Thymus (tissue), 11 donors: ENCODE data around the gene GPSM3. TPM values are rescaled to one million over a fixed set of nuclear protein-coding genes. Genes with fewer than 3 reads are reported as not detected.

Source experiments
- DNase-seq, 9 donors: peaks; one replicate each; pipeline ENCODE4 v3.0.0-alpha.2; 2013; ENCODE audit warnings: low spot score in 9 of 9, low read depth in 6 of 9, missing footprints in 1 of 9
- H3K27ac ChIP-seq, 2 donors: one replicate each; pipeline ENCODE4 v1.5.1; 2013; ENCODE audit warnings: control low read depth in 1 of 2, low read depth in 1 of 2, low read length in 1 of 2, mild to moderate bottlenecking in 1 of 2, moderate library complexity in 1 of 2
- H3K27me3 ChIP-seq, 2 donors: one replicate each; pipeline ENCODE4 v1.5.1; 2013; ENCODE audit warnings: low read length in 1 of 2; ENCODE audit not compliant: control insufficient read depth in 2 of 2, insufficient read depth in 1 of 2
- H3K36me3 ChIP-seq, 2 donors: one replicate each; pipeline ENCODE4 v1.5.1; 2013; ENCODE audit warnings: low read length in 1 of 2, mild to moderate bottlenecking in 1 of 2, moderate library complexity in 1 of 2; ENCODE audit not compliant: control insufficient read depth in 2 of 2, insufficient read depth in 2 of 2
- H3K4me1 ChIP-seq, 2 donors: one replicate each; pipeline ENCODE4 v1.5.1; 2013; ENCODE audit warnings: low read length in 2 of 2; ENCODE audit not compliant: control insufficient read depth in 2 of 2, insufficient read depth in 2 of 2
- H3K4me3 ChIP-seq, 2 donors: one replicate each; pipeline ENCODE4 v1.5.1; 2013; ENCODE audit warnings: low read length in 2 of 2, control low read depth in 1 of 2, mild to moderate bottlenecking in 1 of 2
- H3K9me3 ChIP-seq, 2 donors: one replicate each; pipeline ENCODE4 v1.5.1; 2013; ENCODE audit warnings: low read length in 1 of 2, mild to moderate bottlenecking in 1 of 2; ENCODE audit not compliant: control insufficient read depth in 2 of 2, insufficient read depth in 1 of 2
- WGBS: extraction: QIAGEN DNeasy Blood & Tissue Kit; methylation state at CpG from one replicate; pipeline ENCODE4 v1.1.7; 2013; 5-methylcytosine and 5-hydroxymethylcytosine counted together
- polyA plus RNA-seq: library from polyadenylated mRNA; stranded (reverse); fragments of 200-250 nt; gene quantifications from one replicate; pipeline ENCODE4 v1.2.3, GENCODE V29; 2013
- total RNA-seq: library from RNA; stranded (reverse); fragments of 120-200 nt; gene quantifications from one replicate; pipeline ENCODE4 v1.2.4, GENCODE V29; 2013
- donor health status: healthy.

GPSM3 gene
- total and polyA plus RNA-seq, 2 donors: 130 to 146 TPM

DNA sequence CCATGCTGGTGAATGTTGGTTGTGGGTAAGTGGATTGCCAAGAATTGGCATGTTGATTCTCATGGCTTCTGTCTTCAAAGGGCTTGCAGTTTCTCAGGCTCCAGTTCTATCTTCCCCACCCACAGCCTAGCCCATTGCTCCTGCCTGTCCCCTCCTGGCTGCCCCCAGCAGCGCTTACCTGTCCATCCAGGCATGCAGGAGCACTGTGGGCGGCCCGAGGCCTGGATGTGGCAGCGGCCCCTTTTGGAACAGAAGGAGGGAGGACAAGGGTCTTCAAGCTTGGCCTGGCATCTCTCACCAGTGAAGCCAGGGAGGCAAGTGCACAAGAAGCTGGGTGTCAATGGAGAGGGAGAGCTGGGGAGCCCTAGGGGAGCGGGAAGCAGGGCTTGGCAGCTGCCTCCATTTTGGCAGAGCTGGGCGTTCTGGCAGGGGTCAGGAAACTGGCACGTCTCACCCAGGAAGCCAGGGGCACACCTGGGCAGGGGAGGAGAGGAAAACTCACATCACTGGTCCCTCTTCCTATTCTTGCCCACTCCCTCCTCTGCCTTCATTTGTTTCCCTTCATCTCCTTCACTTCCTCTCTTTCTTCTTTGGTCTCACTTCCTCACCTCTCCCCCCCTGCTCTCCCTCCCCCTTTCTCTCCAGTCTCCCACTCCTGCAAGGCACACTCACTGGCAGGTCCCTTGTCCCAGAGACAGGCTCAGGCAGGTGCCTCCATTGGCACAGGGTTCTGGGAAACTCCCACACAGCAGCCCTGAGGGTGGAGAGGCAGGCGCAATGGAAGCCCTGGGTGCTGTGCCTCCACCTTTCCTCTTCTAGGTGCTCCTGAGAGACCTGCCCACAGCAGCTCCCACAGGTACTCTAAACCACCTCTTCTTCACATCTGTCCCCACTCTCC, 30.1 kb upstream of the GPSM3 start:
- H3K4me3 ChIP-seq: no peak overlapping the region
- 82% methylated on average over 8 of the region's 8 CpGs for WGBS

DNA sequence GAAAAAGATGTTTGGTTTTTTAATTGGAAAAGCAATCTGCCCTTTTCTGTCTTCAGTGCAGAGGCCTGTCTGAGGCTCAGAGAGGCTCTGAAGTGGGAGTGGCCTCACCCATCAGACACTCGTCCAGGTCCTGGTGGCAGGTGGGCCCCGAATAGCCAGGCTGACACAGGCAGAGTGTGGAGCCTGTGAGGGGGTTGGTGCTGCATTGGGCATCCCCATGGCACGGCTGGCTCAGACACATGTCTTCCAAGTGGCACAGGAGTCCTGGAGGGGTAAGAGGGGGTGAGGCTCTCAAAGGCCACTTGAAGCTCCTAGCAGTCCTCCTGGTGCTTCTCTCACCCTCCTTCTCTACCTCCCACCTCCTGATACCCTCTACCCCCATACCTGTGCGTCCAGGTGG, 27.6 kb upstream of the GPSM3 start:
- DNase-seq: no peak
- Histone ChIP-seq H3K36me3 (no peaks in the 10 kb centered on the region), H3K27ac (no peak overlapping the region), H3K4me3 (no peak overlapping the region), H3K27me3 (no peaks in the 10 kb centered on the region), H3K4me1 (peaks cover 5 to 15% of the 10 kb centered on the region in 2 donors), H3K9me3 (no peaks in the 10 kb centered on the region)
- WGBS: 94% methylated on average over 4 of the region's 4 CpGs

More for the DNA sequence above, 30.1 kb upstream of the GPSM3 start:
- Histone ChIP-seq H3K36me3 (no peaks in the 10 kb centered on the region), H3K9me3 (no peaks in the 10 kb centered on the region), H3K27me3 (no peaks in the 10 kb centered on the region), H3K27ac (no peak overlapping the region), H3K4me1 (peaks cover 5 to 14% of the 10 kb centered on the region in 2 donors)
- DNase-seq: no peak

DNA sequence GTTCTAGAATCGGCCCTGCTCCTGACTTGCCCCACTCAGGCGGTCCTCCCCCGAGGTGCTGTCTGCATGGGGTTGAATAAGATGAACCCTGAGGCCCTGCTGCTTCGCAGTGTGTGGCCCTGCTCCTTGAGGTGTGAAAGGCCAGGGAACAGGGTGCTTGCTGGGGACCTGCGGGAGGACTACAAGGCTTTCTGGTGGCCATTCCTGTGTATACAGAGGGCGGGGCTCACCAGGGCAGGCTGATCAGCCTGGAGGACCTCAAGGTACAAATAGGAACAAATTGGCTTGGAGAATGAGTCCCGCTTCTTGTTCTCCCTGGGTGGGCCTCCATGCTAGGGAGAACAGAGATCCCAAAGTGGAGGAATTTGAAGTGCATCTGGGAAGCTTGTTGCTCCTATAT, 25.7 kb upstream of the GPSM3 start:
- Histone ChIP-seq H3K27ac (no peak overlapping the region), H3K9me3 (no peaks in the 10 kb centered on the region), H3K36me3 (no peaks in the 10 kb centered on the region), H3K4me3 (no peak overlapping the region), H3K4me1 (peaks cover 5 to 31% of the 10 kb centered on the region in 2 donors), H3K27me3 (no peaks in the 10 kb centered on the region)
- no peak for DNase-seq
- 81% methylated on average over 7 of the region's 7 CpGs for WGBS

DNA sequence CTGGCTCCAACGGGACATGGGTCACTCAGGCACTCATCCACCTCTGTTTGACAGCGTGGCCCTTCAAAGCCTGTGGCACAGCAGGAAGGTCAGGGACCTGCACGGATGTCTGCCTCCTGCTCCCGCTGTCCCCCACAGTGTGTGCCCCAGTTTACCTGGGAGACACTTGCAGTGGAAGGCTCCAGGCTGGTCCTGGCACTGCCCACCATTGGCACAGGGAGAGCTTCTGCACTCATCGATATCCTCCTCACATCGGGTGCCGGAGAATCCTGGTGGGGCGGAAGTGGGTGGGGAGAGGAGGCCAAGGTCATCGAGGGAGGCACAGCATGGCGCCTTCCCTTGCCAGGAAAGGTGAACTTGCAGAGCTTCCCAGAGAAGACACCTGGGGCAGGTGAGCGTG, 24.6 kb upstream of the GPSM3 start:
- H3K4me1 ChIP-seq: peaks cover 0 to 20% of the 10 kb centered on the region in 2 donors
- DNase-seq: no peak
- no peak overlapping the region for H3K4me3 ChIP-seq
- no peak overlapping the region for H3K27ac ChIP-seq
- H3K27me3 ChIP-seq: no peaks in the 10 kb centered on the region
- 97% methylated on average over 11 of the region's 11 CpGs for WGBS
- no peaks in the 10 kb centered on the region for H3K9me3 ChIP-seq
- no peaks in the 10 kb centered on the region for H3K36me3 ChIP-seq

DNA sequence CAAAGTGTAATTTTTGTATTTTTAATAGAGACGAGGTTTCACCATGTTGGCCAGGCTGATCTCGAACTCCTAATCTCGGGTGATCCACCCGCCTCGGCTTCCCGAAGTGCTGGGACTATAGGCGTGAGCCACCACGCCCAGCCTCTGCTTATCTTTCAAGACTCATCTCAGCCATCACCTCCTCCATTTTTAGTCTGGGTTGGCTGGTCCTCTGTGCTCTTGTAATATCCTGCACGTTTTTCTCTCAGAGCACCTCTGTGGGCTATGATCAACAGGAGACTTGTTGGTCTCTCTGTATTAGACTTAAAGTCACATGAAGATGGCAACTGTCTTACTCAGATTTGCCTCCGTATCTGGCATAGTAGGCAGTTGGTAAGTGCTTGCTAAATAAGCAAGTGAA, 23.8 kb upstream of the GPSM3 start:
- no peak for DNase-seq
- Histone ChIP-seq H3K9me3 (no peaks in the 10 kb centered on the region), H3K27me3 (no peaks in the 10 kb centered on the region), H3K4me3 (no peak overlapping the region), H3K27ac (no peak overlapping the region), H3K36me3 (no peaks in the 10 kb centered on the region), H3K4me1 (peaks cover 0 to 17% of the 10 kb centered on the region in 2 donors)
- WGBS: 92% methylated on average over 10 of the region's 10 CpGs

DNA sequence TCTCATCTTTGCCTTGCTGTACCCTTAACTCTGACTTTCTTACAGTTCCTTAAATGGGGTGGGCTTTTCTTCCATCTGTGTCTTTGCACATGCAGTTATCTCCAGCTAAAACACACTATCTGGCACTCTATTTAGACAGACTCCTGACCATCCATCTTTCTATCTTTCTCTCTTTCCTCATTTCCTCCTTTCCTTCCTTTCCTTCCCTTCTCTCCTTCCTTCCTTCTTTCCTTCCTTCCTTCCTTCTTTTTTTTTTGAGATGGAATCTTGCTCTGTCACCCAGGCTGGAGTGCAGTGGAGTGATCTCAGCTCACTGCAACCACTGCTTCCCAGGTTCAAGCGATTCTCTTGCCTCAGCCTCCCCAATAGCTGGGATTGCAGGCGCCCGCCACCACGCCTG, 23.2 kb upstream of the GPSM3 start:
- Histone ChIP-seq H3K4me3 (no peak overlapping the region), H3K9me3 (no peaks in the 10 kb centered on the region), H3K27me3 (no peaks in the 10 kb centered on the region), H3K36me3 (no peaks in the 10 kb centered on the region), H3K27ac (no peak overlapping the region), H3K4me1 (peaks cover 0 to 17% of the 10 kb centered on the region in 2 donors)
- 98% methylated on average over 4 of the region's 4 CpGs for WGBS
- DNase-seq: no peak

DNA sequence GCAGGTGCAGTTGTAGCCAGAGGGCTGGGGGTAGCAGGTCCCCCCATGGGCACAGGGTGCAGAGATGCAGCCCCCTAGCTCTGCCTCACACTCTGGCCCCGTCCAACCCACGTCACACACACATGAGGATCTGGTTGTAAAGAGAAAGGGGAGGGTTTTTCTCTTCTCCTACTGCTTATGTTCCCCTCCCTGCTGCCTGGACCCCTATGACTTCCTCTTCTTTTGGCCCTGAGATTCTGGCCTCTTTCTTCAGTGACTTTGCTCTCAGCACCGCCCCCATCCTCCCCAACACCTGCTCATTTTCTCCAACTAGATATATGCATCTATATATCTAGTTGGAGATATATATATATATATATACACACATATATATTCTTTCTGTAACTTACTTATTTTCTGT, 21.7 kb upstream of the GPSM3 start:
- H3K27ac ChIP-seq: peak overlapping the region in 1 of 2 donors; percentile 61
- H3K4me3 ChIP-seq: no peak overlapping the region
- 44% methylated on average over 3 of the region's 3 CpGs for WGBS
- H3K4me1 ChIP-seq: peaks cover 0 to 17% of the 10 kb centered on the region in 2 donors
- H3K9me3 ChIP-seq: no peaks in the 10 kb centered on the region
- H3K36me3 ChIP-seq: no peaks in the 10 kb centered on the region
- no peaks in the 10 kb centered on the region for H3K27me3 ChIP-seq
- peak in 1 of 9 donors; percentile 47 for DNase-seq

DNA sequence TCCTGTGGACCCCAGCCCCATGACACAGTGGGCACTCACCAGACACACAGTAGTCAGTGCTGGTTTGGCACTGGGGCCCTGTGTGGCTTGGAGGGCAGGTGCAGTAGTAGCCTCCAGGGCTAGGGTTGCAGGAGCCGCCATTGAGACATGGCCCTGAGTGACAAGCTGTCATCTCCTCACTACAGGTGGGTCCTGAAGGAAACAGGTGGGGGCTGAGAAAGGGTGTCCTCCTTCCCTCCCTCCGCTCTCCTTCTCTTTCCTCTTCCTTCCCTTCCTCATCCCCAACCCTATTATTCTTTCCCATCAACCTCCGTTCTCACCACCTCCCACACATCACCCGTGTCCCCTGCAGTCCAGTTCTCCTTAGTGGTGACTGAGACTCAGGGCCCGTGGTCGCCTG, 21.2 kb upstream of the GPSM3 start:
- H3K4me1 ChIP-seq: peaks cover 0 to 17% of the 10 kb centered on the region in 2 donors
- no peaks in the 10 kb centered on the region for H3K27me3 ChIP-seq
- no peak overlapping the region for H3K4me3 ChIP-seq
- H3K36me3 ChIP-seq: no peaks in the 10 kb centered on the region
- WGBS: 93% methylated on average over 6 of the region's 6 CpGs
- no peak for DNase-seq
- H3K9me3 ChIP-seq: no peaks in the 10 kb centered on the region
- no peak overlapping the region for H3K27ac ChIP-seq

DNA sequence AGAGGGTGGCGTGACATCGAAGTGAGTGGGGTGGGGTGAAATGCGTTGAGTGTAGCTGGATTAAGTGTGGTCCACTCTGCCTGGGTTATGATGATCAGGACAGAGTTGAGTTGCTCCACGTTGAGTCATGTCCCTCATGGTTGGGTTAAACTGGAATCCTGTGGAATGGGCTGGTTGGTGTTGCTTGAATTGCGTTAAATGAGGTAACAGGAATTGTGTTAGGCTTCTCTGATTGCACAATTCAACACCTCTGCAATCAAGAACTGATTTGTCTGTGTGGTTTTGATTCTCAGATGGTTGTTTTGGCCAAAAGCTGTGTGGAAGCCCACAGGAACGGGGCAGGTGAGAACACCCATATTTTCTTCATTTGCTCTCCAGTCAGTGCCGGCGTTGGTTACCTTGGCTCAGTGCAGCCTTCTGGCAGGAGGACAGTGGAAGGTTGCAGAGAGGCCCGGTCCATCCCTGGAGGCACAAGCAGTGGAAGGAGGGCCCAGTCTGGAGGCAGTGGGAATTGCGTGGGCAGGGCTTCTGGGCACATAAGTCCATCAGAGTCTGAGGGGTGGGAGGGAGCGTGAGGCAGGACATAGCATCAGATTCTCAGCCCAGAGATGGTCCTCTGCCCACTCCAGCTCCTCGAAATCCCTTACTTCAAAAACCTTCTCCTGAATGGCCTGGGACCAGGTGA, 19.8 kb upstream of the GPSM3 start:
- Histone ChIP-seq H3K4me1 (peaks cover 0 to 17% of the 10 kb centered on the region in 2 donors), H3K36me3 (no peaks in the 10 kb centered on the region), H3K4me3 (no peak overlapping the region), H3K27me3 (no peaks in the 10 kb centered on the region), H3K27ac (no peak overlapping the region), H3K9me3 (no peaks in the 10 kb centered on the region)
- no peak for DNase-seq
- WGBS: 85% methylated on average over 12 of the region's 12 CpGs
